Panc1 (cell line): ENCODE data around the gene LRMDA. TPM values are rescaled to one million over a fixed set of nuclear protein-coding genes. Genes with fewer than 3 reads are reported as not detected.

Experiments used
- ATAC-seq: fragments of 200-7000 bp; cut with Tn5 transposase; 2 replicates; pipeline ENCODE4 v1.9.1; 2020; ENCODE audit warnings: mild to moderate bottlenecking, moderate library complexity
- BruUV-seq: library from RNA; stranded (reverse); fragments of 400-500 nt; replicated peaks from 2 replicates; lab custom pipeline; 2021; lab: Mats Ljungman, UMichigan
- CTCF ChIA-PET: fragments of 300-600 bp; sonication (Branson Sonifier 250); formaldehyde crosslinking; loops from one replicate; lab custom pipeline; 2022; ENCODE audit warnings: antibody characterized with exemption; lab: Charles Lee
- POLR2A ChIA-PET: fragments of 300-600 bp; sonication (Branson Sonifier 250); formaldehyde crosslinking; loops from one replicate; lab custom pipeline; 2022; ENCODE audit warnings: antibody characterized with exemption; lab: Charles Lee
- DNase-seq: peaks from one replicate; pipeline ENCODE4 v3.0.0-alpha.2; 2010; ENCODE audit warnings: low read depth, low spot score
- H3K27ac ChIP-seq: 2 replicates; pipeline ENCODE4 v1.5.1; 2011; ENCODE audit warnings: mild to moderate bottlenecking, low read length, inconsistent platforms
- H3K27me3 ChIP-seq: fragments of 200-500 bp; sonication (Bioruptor generic); 2 replicates; pipeline ENCODE4 v1.6.0; 2014; ENCODE audit warnings: low read length, inconsistent platforms; ENCODE audit not compliant: control insufficient read depth, insufficient read depth
- H3K36me3 ChIP-seq: fragments of 200-500 bp; sonication (Bioruptor generic); 2 replicates; pipeline ENCODE4 v1.5.1; 2014; ENCODE audit warnings: inconsistent platforms, mild to moderate bottlenecking, low read length, moderate library complexity; ENCODE audit not compliant: control insufficient read depth, insufficient read depth
- H3K4me1 ChIP-seq: 2 replicates; pipeline ENCODE4 v1.5.1; 2011; ENCODE audit warnings: inconsistent platforms, mild to moderate bottlenecking, low read length, moderate library complexity; ENCODE audit not compliant: control insufficient read depth, insufficient read depth
- H3K4me3 ChIP-seq, 2 experiments: 2 replicates each; pipeline ENCODE4 v1.5.1; 2011 to 2012; ENCODE audit warnings: low read depth in 2 of 2, low read length in 2 of 2, mild to moderate bottlenecking in 2 of 2, inconsistent platforms in 1 of 2, moderate library complexity in 1 of 2
- H3K9me3 ChIP-seq: fragments of 200-500 bp; sonication (Bioruptor generic); 2 replicates; pipeline ENCODE4 v1.5.1; 2014; ENCODE audit warnings: low read depth, mild to moderate bottlenecking, inconsistent platforms, low read length, moderate library complexity; ENCODE audit not compliant: control insufficient read depth, insufficient read depth
- CTCF ChIP-seq: fragments of 450-650 bp; IDR thresholded peaks from 2 replicates; pipeline ENCODE4 v1.5.1; 2017; ENCODE audit warnings: mild to moderate bottlenecking
- POLR2AphosphoS5 ChIP-seq: IDR thresholded peaks from 2 replicates; pipeline ENCODE4 v1.6.1; 2012; ENCODE audit warnings: mild to moderate bottlenecking, low read depth, low read length, moderate library complexity
- REST ChIP-seq, 2 experiments: IDR thresholded peaks; 2 replicates each; pipeline ENCODE4 v1.6.1; 2011 to 2012; ENCODE audit warnings: low read depth in 2 of 2, control low read depth in 1 of 2, low read length in 1 of 2, mild to moderate bottlenecking in 1 of 2, moderate library complexity in 1 of 2; ENCODE audit not compliant: insufficient read depth in 1 of 2
- SIN3A ChIP-seq: IDR thresholded peaks from 2 replicates; pipeline ENCODE4 v1.6.1; 2012; ENCODE audit warnings: low read depth, mild to moderate bottlenecking, low read length, moderate library complexity, borderline replicate concordance; ENCODE audit not compliant: insufficient read depth
- TCF7L2 ChIP-seq: IDR thresholded peaks from 2 replicates; pipeline ENCODE4 v1.6.1; 2011; ENCODE audit warnings: mild to moderate bottlenecking, low read depth, low read length, inconsistent platforms
- in situ Hi-C: cut with HindIII; loops from 2 replicates; pipeline ENCODE4 v1.10.0; 2016; ENCODE audit warnings: low sequenced_read_pairs, low pct_unique_long_range_greater_than_20kb
- intact Hi-C: fragments of 100-400 bp; cut with micrococcal nuclease; formaldehyde crosslinking; loops from one replicate; pipeline ENCODE4 v1.10.0; 2022; ENCODE audit not compliant: unreplicated experiment
- total RNA-seq: library from RNA; stranded (reverse); gene quantifications from one replicate; pipeline ENCODE4 v1.2.1, GENCODE V29; 2021; ENCODE audit not compliant: unreplicated experiment

LRMDA gene
- total RNA-seq, 1 experiment from 2014 or later: 1.2 TPM

- CTCF ChIA-PET: no interaction called here
- no TSS peak for BruUV-seq
These were observed 991.3 kb downstream of the LRMDA start for GRCh38 chr10:76422769-76423168.

GRCh38 chr10:76428551-76429367, 997.3 kb downstream of the LRMDA start:
- no peak for TF ChIP-seq CTCF
- no peak for TF ChIP-seq SIN3A
- TF ChIP-seq POLR2AphosphoS5: no peak
- TF ChIP-seq TCF7L2: no peak
- TF ChIP-seq REST (IDR thresholded peaks at IDR 0.05; ENCODE audit: insufficient read depth in 1 of 2, low read depth in 2 of 2, low read length in 1 of 2): no peak
- BruUV-seq: no TSS peak
- Histone ChIP-seq H3K36me3 (no peaks in the 10 kb centered on the region), H3K27me3 (no peaks in the 10 kb centered on the region), H3K27ac (no peak overlapping the region), H3K9me3 (no peaks in the 10 kb centered on the region), H3K4me3 (no peak overlapping the region), H3K4me1 (no peaks in the 10 kb centered on the region)
- ChIA-PET POLR2A (no interaction called here), CTCF (no interaction called here)
- in situ Hi-C loops: no loop called here
- DNase-seq: no peak
- intact Hi-C loops: no loop called here
- ATAC-seq: no peak

More at GRCh38 chr10:76422769-76423168, 991.3 kb downstream of the LRMDA start:
- in situ Hi-C loops (no loop called here), intact Hi-C loops (no loop called here)
- Histone ChIP-seq H3K9me3 (no peaks in the 10 kb centered on the region), H3K36me3 (no peaks in the 10 kb centered on the region), H3K4me3 (no peak overlapping the region), H3K4me1 (no peaks in the 10 kb centered on the region), H3K27me3 (no peaks in the 10 kb centered on the region; the same call in 1 of the 2 replicates), H3K27ac (no peak overlapping the region)
- no peak for ATAC-seq
- DNase-seq: no peak
- POLR2A ChIA-PET: no interaction called here
- TF ChIP-seq TCF7L2 (no peak), REST (IDR thresholded peaks at IDR 0.05; ENCODE audit: insufficient read depth in 1 of 2, low read depth in 2 of 2, low read length in 1 of 2) (no peak), SIN3A (no peak), CTCF (no peak), POLR2AphosphoS5 (no peak)
